HepG2 (cell line): ENCODE results near the gene NINL. TPM values are rescaled to one million over a fixed set of nuclear protein-coding genes. Genes with fewer than 3 reads are reported as not detected.

ENCODE experiments used
- AFF4 ChIP-seq: sonication (generic); formaldehyde crosslinking; IDR thresholded peaks from 2 replicates; pipeline ENCODE4 v1.4.0; 2020; ENCODE audit warnings: missing genetic modification reagents
- CCAR2 ChIP-seq: fragments of 200-400 bp; formaldehyde crosslinking; optimal IDR thresholded peaks from 2 replicates; pipeline ENCODE3; 2018; ENCODE audit warnings: low read depth, mild to moderate bottlenecking, low read length, moderate library complexity
- GFI1 ChIP-seq: sonication (generic); formaldehyde crosslinking; IDR thresholded peaks from 2 replicates; pipeline ENCODE4 v1.5.0; 2020; ENCODE audit warnings: missing genetic modification reagents, mild to moderate bottlenecking, borderline replicate concordance
- MEIS1 ChIP-seq: sonication (generic); formaldehyde crosslinking; IDR thresholded peaks from 2 replicates; pipeline ENCODE4 v1.9.0; 2021; ENCODE audit warnings: mild to moderate bottlenecking, missing genetic modification reagents, moderate library complexity, borderline replicate concordance
- MXD1 ChIP-seq: sonication (generic); formaldehyde crosslinking; IDR thresholded peaks from 2 replicates; pipeline ENCODE4 v1.4.0; 2020; ENCODE audit warnings: mild to moderate bottlenecking, missing genetic modification reagents
- NBN ChIP-seq: fragments of 450-650 bp; conservative IDR thresholded peaks from 2 replicates; pipeline ENCODE4 v1.6.1; 2017
- NR1H2 ChIP-seq: sonication (generic); formaldehyde crosslinking; IDR thresholded peaks from 2 replicates; pipeline ENCODE4 v1.8.1; 2022; ENCODE audit warnings: low read depth, missing genetic modification reagents, borderline replicate concordance
- PCBP1 ChIP-seq: fragments of 200-400 bp; formaldehyde crosslinking; IDR thresholded peaks from 2 replicates; pipeline ENCODE4 v1.6.1; 2017; ENCODE audit warnings: mild to moderate bottlenecking, low read depth, low read length, borderline replicate concordance
- SALL1 ChIP-seq: sonication (generic); formaldehyde crosslinking; IDR thresholded peaks from 2 replicates; pipeline ENCODE4 v1.8.0; 2022; ENCODE audit warnings: mild to moderate bottlenecking, missing genetic modification reagents
- SNRNP70 ChIP-seq: fragments of 200-400 bp; formaldehyde crosslinking; IDR thresholded peaks from 2 replicates; pipeline ENCODE4 v1.6.1; 2017; ENCODE audit warnings: mild to moderate bottlenecking, low read depth, low read length, moderate library complexity
- STAT6 ChIP-seq: sonication (generic); formaldehyde crosslinking; IDR thresholded peaks from 2 replicates; pipeline ENCODE4 v1.4.0; 2020; ENCODE audit warnings: missing genetic modification reagents, mild to moderate bottlenecking, borderline replicate concordance
- TGIF2 ChIP-seq: IDR thresholded peaks from 2 replicates; pipeline ENCODE4 v1.6.1; 2016; ENCODE audit warnings: control low read depth, missing compliant biosample characterization
- YEATS4 ChIP-seq: sonication (generic); formaldehyde crosslinking; IDR thresholded peaks from 2 replicates; pipeline ENCODE4 v1.4.0; 2020; ENCODE audit warnings: missing genetic modification reagents, borderline replicate concordance
- ZBTB42 ChIP-seq: sonication (generic); formaldehyde crosslinking; IDR thresholded peaks from 2 replicates; pipeline ENCODE4 v1.5.0; 2020; ENCODE audit warnings: mild to moderate bottlenecking, missing genetic modification reagents
- ZNF205 ChIP-seq: IDR thresholded peaks from 2 replicates; pipeline ENCODE4 v1.6.1; 2018; ENCODE audit warnings: missing biosample characterization, missing genetic modification reagents
- ZNF530 ChIP-seq: sonication (generic); formaldehyde crosslinking; IDR thresholded peaks from 2 replicates; pipeline ENCODE4 v1.5.0; 2020; ENCODE audit warnings: low read depth, mild to moderate bottlenecking, missing genetic modification reagents
- ZNF615 ChIP-seq: sonication (generic); formaldehyde crosslinking; IDR thresholded peaks from 2 replicates; pipeline ENCODE4 v1.5.0; 2020; ENCODE audit warnings: mild to moderate bottlenecking, missing genetic modification reagents, borderline replicate concordance
- ZNF687 ChIP-seq: sonication (generic); formaldehyde crosslinking; IDR thresholded peaks from 2 replicates; pipeline ENCODE4 v1.5.1; 2020; ENCODE audit warnings: mild to moderate bottlenecking, missing genetic modification reagents, moderate library complexity
- polyA plus RNA-seq, 8 experiments: library from polyadenylated mRNA; depleted of rRNA in 3 of 8; stranded (reverse) in 7 of 8; unstranded in 1 of 8; fragments of >200 nt; fragmentation: Illumina TruSeq in 4 of 8; extraction: Trizol in 4 of 8; gene quantifications; 2 replicates each; pipeline versions ENCODE4 v1.2.1 to v1.2.3, GENCODE V29; 2011 to 2016; ENCODE audit warnings: low read depth in 4 of 8, missing spikeins in 1 of 8, mixed read lengths in 1 of 8; ENCODE audit not compliant: insufficient read depth in 1 of 8
- total RNA-seq, 5 experiments: library from RNA; depleted of rRNA; stranded (reverse); fragments of >200 nt; fragmentation: Illumina TruSeq; extraction: Trizol; gene quantifications; 2 replicates each; pipeline ENCODE4 v1.2.3, GENCODE V29; 2016; ENCODE audit warnings: low read depth in 1 of 5

The NINL gene
- total and polyA plus RNA-seq, 2 of the 13 experiments (the other 11 are each of a cell fraction or from before 2014, with no cell fraction given) = 32.3 to 34.3 TPM

GRCh38 chr20:25623736-25624499, 38.6 kb upstream of the NINL start, which contains the start of gene NANP (continued):
- TF ChIP-seq ZNF687 = peak; percentile 99
- peak; percentile 78; the same call in 1 of the 2 replicates for TF ChIP-seq TGIF2 (CRISPR knock-in tag)
- peak; percentile 97 for TF ChIP-seq NR1H2 (CRISPR knock-in tag)
- TF ChIP-seq MXD1 (CRISPR knock-in tag) = peak; percentile 82
- TF ChIP-seq GFI1 (CRISPR knock-in tag) = peak; percentile 82; the same call in 1 of the 2 replicates
- TF ChIP-seq STAT6 (CRISPR knock-in tag) = peak; percentile 99
- TF ChIP-seq CCAR2 = no peak
- TF ChIP-seq NBN = no peak
- TF ChIP-seq ZBTB42 (CRISPR knock-in tag) = peak; percentile 97
- TF ChIP-seq SNRNP70 = no peak
- peak; percentile 86; the same call in 1 of the 2 replicates for TF ChIP-seq AFF4 (CRISPR knock-in tag)
- TF ChIP-seq PCBP1 = no peak
- TF ChIP-seq ZNF615 (CRISPR knock-in tag) = peak; percentile 94; the same call in 1 of the 2 replicates
- peak; percentile 96 for TF ChIP-seq ZNF530 (CRISPR knock-in tag)
- TF ChIP-seq MEIS1 = peak; percentile 15; the same call in 1 of the 2 replicates
- peak; percentile 83 for TF ChIP-seq ZNF205
- peak; percentile 90 for TF ChIP-seq SALL1 (CRISPR knock-in tag)
- TF ChIP-seq YEATS4 = peak; percentile 93
